DMS79 treated with DMSO at 0.1 percent for 48 hours (cell line): ENCODE data around the gene PLEKHO1.
"Not testable (repeated sequence)": the region's sequence is repeated elsewhere in the genome, so short reads cannot be mapped to it uniquely, and the experiment has no call there.

Experiments used
- DNase-seq: peaks from one replicate; lab custom pipeline; 2025; lab: John Stamatoyannopoulos, UW

Gene PLEKHO1, protein sequence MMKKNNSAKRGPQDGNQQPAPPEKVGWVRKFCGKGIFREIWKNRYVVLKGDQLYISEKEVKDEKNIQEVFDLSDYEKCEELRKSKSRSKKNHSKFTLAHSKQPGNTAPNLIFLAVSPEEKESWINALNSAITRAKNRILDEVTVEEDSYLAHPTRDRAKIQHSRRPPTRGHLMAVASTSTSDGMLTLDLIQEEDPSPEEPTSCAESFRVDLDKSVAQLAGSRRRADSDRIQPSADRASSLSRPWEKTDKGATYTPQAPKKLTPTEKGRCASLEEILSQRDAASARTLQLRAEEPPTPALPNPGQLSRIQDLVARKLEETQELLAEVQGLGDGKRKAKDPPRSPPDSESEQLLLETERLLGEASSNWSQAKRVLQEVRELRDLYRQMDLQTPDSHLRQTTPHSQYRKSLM

DNA sequence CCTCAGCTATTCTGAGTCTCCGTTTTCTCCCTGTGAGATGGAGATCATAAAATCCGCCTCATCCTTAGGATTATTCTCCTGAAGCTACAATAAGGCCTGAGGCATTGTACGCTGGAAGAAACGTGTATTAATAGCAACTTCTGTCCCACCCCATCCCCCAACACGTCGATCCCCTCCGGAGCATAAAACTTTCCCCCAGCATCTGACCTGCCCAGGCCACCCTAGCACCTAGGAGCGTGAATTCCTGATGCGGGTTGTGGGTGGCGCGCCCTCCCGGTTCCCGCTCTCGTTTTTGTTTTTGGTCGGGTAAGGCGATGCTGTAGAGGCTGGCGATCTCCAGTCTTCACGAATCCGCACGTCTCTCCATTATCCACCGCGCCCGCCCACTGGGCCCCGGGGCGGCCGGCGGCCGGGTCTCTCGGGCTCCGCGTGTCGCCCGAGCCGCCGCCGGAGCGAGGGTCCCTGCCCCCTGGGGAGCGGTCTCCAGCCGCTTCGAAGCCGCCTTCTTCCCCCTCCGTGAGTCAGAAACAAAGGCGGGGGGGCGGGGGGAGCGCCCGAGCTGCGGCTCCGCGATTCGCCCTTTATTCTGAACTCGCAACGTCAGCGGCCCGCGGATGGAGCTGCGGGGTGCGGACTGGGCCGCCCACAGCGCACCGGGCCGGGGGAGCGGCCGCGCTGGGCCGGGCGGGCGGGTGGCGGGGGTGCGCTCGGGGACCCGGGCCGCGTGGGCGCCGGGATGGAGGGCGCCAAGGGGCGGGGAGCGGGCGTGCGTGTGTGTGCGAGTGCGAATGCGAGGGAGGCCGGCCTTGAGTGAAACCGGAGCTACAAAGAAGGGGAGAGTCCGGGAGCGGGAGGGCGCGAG, at the start of gene PLEKHO1:
TSS of gene PLEKHO1 (plus strand) at position 646 of the 862 bp plus-strand sequence. CDS start 342 bp downstream, outside the sequence.
- DNase-seq = peak; percentile 64

DNA sequence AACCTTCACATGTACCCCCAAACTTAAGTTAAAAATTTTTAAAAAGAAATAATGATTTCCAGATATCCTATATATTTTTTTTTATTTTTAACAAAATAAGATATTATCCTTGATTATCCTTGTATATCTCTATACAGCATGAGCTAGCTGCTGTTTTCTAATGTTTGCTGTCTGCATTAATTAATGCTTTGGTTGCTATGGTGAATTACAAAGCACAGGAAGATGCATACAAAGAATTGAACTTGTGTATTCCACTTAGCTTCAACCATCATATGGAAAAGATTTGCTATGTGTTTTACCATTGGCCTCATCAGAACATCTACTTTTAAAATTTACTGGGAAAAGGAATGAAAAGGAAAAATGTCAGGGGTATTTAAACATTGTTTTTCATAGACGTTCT, 46.7 kb upstream of the PLEKHO1 start:
- no peak for DNase-seq

DNA sequence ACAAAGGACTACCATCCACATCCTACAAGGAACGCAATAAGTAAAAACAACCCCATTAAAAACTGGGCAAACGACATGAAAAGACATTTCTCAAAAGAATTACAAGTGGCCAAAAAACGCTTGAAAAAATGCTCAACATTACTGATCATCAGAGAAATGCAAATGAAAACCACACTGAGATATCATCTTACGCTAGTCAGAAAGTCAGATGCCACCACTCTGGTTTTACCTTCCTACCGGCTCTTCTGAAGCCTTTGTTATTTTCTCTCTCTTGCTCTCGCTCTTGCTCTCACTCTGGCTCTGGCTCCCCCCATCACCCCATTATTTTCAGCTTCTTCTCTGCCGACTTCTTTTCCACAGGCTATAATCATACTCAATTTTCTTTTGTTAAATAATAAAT, 43.4 kb upstream of the PLEKHO1 start:
- no peak for DNase-seq

DNA sequence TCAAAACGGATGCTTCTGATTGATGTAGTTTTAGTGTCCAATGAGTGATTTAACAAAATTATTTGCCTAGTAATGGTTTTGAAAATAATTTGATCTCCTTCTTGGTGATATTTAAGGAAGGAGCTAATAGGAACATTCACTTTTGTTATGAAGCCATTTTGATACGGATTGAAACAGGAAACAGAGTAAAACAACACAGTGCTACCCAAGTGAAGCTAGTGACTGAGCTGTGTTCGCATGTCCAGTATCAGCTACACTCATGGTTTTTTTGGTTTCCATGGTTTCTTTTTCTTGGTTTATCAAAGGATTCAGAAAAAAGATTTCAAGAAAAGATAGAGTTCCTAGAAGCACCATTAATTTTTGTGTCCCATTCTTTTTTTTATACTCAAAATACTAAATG, 40.1 kb upstream of the PLEKHO1 start:
- DNase-seq = no peak

DNA sequence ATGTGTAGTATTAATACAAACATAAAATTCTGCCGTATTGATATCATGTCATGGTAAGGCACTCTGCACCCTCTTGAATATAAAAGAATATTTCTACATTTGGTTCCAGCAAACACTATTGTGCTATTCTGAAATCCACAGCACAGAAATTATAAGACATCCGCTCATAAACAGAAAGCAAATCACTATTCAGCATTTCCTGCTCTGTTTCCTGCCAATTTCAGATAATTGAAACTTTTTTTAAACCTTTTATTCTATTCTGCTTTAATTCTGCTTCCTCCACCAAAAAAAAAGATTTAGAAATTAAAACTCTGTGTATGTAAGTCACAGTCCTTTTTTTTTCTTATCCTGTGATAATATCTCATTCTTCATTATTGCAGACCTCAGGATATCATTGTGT, 39.6 kb upstream of the PLEKHO1 start:
- DNase-seq = no peak

DNA sequence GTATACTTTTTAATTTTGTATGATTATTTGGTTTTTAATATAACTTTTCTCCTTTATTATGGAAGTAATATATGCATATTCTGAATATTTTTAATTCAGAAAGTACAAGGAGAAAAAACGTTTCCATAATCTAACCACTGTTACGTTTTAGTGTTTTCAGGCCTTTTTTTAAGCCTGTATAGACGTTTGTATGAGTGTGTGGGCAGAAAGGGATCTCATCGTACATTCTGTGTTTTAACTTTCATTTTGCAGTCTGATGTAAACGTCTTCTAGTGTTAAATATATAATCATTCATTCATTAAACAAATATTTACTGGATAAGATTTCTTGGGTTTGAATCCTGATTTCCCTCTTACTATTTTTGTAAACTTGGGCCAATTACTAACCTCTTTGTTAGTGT, 38.0 kb upstream of the PLEKHO1 start:
- no peak for DNase-seq

DNA sequence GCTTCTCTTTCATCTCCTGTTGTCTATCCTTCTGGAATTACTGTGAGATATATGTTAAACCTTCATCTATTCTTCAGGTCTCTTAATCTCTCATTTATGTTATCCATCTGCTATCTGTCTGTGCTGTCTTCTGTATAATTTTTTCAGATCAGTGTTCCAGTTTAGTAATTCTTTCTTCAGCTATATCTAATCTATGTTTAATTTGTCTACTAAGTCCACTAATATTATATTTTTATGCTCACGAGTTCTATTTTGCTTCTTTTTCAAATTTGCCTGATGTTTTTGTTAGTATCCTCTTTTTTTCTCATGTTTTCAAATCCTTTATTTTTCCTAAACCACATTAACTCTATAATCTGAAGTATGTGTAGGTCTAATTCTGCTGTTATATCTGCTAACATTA, 34.6 kb upstream of the PLEKHO1 start:
- no peak for DNase-seq

DNA sequence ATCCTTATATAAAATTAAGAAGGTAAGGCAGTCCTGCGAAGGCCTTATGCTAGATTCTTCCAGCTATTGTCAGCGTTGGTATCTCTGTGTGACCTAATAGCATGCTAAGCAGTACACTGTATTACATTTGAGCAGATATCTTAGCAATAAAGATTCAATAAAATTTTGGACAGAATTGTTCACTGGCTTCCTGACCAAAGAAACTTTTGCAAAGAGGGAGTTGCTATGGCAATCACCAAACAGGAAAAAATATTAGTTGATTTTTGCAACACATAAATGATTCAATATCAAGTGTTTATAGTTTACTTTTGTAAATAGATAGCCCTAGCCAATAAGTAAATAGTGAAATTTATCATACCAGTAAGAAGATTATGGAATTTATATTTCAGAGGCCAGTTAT, 31.0 kb upstream of the PLEKHO1 start:
- no peak for DNase-seq

DNA sequence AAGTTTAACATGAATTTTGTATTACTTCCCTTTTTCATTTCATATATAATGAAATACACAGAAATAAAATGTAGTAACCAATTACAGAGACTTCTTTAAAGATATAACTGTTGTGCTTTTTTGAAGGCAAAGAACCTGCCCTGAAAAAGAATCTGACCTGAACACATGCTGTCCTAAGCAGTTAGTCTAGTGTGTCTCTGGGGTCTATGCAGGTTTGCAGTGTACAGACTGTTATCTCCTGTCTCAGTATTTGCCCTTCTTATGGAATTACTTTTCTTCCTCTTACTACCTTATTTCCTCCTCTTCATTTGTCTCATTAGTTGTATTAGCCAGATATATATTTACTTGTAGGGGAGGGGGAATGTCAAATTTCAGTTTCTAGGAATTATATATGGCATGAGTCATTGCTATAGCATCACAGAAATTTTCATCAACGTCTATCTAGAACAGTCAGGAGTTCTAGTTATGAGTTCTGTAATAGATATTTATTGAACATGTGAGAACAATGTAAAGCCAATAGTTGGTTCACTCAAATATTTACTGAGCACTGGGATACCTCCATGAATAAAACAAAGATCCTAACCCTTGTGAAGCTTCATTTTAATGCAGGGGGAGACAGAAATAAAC, 28.4 kb upstream of the PLEKHO1 start:
- no peak for DNase-seq

DNA sequence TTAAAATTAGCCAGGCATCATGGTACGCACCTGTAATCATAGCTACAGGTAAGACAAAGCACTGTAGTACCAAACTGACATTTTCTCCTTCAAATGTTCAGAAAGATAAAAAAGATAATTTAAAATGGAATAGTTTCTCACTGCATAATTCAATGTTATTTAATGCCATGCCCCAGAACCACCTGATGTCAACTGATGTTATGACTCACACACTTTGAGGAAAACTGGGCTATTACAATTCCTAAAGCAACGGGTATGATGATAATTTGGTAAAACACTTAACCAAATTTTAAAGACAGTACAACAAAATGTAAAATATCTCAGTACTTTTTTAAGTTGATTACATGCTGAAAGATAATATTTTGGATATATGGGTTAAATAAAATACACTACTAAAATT, 22.9 kb upstream of the PLEKHO1 start:
- no peak for DNase-seq

DNA sequence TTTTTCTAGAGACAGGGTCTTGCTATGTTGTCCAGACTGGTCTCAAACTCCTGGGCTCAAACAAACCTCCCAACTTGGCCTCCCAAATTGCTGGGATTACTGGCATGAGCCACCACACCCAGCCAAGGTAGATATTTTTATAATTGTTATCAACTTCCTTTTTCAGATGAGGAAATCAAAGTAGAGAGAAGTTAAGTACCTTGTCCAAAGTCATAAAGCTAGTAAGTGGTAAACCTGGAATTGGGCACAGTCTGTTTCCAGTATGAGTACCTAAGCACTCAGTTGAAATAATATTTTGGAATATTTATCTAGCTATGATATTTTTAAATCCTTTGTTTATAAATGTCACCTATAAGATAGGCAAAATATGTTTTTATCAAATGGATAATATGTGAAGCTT, 22.3 kb upstream of the PLEKHO1 start:
- no peak for DNase-seq

DNA sequence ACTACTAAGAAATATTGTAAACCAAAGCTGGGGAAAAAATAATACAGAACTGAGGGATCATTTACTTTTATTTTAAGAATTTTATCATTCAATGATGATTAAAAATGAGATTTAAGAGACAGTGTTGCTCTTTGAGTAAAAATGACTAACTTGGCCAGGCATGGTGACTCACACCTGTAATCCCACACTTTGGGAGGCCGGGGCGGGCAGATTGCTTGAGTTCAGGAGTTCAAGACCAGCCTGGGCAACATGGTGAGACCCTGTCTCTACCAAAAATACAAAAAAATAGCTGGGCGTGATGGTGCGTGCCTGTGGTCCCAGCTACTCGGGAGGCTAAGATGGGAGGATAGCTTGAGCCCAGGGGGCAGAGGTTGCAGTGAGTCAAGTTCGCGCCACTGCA, 21.8 kb upstream of the PLEKHO1 start:
- no peak for DNase-seq

DNA sequence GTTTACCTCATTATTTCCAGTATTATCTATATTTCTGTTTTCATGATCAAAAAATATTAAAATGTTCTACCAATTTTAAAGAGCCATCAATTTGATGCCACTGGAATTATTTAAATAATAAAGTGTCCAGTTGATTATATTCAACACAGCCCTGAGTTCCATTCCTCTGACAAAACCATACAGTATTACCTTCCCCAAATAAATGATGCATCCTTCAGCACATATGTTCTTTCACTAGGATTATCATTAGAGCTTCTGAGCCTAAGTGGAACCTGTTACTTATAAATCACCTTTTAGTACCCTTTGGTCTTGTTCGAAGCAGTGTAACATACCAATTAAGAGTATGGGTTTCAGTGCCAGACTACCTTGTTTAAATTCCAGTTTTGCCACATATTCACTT, 17.3 kb upstream of the PLEKHO1 start:
- no peak for DNase-seq

DNA sequence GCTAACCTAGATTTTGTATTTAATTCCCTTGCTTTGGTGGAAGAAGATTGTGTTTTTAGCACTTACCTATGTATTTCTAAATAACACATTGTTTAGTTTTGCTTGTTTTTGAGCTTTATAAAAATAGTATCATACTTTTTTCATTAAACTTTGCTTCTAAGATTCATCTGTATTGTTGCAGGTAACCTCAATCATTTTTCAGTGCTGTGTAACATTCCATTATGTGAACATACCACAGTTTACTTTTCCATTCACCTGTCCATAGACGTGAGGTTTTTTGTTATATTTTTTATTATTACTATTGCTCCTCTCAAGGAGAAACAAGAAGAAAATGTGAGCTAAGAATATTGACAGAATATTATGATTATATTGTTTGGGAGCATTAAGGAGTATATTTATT, 15.2 kb upstream of the PLEKHO1 start:
- DNase-seq = no peak

DNA sequence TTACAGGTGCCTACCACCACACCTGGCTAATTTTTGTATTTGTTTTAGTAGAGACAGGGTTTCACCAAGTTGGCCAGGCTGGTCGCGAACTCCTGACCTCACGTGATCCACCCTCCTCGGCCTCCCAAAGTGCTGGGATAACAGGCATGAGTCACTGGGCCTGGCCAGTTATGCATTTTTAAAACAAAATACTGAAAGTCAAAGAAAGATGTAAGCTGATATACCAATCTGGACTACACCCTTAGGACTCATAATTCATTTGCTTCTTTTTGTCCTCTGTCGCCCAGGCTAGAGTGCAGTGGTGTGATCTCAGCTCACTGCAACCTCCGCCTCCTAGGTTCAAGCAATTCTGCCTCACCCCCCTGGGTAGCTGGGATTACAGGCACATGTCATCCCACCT, 14.3 kb upstream of the PLEKHO1 start:
- DNase-seq = not testable (repeated sequence)

DNA sequence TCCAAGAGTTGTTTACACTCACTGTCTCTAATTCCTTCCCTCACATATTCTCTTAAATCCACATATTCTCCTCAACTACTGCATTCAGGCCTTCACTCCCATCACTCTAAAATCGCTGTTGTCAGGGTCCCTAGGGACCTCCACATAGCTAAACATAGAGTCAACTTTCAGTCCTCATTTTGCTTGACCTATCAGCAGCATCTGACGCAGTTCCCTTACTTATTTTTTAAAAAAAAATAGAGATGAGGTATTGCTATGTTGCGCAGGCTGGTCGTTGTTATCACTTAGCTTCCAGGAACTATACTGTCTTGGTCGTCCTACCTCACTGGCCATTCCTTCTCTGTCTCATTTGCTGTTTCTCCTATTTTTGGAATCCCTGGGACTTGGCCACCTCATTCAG, 11.7 kb upstream of the PLEKHO1 start:
- DNase-seq = no peak

DNA sequence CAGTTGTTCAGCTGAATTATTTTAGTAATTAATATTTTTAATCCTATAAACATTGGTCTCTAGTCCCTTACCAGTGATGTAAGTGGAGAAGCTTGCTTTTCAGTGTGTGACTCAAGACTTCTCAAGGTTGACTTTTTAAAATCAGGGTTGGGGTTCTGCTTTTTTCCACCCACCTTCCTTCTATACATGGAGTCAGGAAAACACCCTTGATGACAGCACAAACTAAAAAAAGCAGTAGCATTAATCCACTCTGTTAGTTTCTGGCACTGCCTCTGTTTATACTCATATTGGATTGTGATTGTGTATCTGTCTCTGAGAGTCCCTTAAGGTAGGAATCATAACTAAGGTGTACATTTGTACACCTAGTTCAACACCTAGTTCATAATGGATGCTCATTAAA, 8.3 kb upstream of the PLEKHO1 start:
- no peak for DNase-seq

DNA sequence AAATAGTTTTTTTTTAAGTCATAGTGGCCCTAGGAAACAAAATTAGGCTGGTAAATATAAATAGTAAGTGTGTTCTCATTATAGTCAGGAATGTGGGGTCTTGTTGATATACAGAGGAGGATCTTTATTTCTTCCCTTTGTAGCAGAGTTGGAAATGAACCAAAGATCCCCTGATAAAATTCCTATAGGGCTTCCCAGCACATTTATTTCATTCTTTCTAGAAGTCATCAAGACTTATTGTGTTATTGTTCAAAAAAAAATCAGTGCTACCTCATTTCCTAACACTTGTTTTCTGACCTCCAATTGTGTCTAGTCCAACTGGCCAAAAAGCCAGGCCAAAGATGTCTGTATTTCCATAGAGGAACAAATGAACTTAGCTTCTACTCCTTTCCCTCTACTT, 7.6 kb upstream of the PLEKHO1 start:
- no peak for DNase-seq

DNA sequence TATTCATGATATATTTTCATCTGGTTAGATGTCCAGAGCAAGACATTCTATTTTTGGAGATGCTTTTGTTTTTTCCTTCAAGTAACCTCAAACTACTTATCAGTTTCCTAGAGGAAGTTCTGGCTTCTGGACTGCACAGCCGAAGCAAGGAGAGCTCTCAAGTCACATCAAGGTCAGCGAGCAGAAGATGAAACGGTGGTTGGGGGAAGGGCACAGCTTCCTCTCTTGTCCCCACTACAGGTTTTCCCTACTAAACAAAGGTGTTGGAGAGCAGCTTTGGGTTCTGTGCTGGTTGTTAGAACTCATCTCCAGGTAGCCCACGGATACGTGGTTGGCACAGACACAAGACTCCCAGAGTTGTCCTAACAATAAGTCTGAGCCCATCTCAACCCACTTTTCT, 5.1 kb upstream of the PLEKHO1 start:
- DNase-seq = no peak

DNA sequence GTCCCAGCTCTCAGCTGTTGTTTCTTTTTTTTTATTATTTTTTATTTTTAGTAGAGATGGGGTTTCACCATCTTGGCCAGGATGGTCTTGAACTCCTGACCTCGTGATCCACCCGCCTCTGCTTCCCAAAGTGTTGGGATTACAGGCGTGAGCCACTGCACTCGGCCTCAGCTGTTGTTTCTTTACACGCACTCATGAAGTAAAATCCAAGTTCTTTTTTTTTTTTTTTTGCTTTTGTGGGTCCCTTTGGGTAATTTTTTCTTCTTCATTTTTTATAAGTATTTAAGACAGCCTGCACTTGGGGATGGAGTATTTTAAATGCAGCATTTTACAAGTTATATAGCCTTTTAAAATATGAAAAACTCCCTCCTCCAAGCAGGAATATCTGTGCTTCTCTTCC, 3.7 kb upstream of the PLEKHO1 start:
- not testable (repeated sequence) for DNase-seq

DNA sequence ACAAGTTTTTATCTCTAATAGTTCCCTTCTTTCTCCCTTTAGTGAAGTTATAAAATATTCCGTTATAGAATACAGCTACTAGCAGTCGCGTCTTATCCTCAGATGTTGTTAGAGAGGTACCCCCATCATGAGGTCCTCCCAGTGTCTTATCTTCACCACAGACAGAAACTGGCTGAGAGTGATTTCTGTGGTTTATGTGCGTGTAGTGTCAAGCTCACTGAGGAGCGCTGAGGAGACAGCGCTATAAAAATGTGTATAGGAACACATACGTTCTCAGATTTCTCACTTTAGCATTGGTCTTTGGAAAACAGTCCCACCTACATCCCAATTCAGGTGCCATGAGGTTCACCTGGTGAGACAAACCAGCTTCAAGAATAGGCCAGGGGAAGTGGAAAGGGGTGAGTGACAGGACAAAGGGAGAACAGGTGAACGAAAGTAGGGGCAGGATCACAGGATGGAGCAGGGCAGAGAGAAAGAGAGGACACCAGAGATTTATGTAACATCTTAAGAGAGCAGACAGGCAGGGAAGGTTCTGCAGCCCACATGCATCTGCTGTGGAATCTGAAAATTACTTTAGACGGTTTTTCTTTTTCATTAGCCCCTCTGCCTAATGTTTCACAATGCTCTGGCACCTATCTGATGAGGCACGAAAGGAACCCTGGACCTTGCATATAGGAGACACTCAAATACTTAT, 2.7 kb upstream of the PLEKHO1 start:
- DNase-seq = no peak

DNA sequence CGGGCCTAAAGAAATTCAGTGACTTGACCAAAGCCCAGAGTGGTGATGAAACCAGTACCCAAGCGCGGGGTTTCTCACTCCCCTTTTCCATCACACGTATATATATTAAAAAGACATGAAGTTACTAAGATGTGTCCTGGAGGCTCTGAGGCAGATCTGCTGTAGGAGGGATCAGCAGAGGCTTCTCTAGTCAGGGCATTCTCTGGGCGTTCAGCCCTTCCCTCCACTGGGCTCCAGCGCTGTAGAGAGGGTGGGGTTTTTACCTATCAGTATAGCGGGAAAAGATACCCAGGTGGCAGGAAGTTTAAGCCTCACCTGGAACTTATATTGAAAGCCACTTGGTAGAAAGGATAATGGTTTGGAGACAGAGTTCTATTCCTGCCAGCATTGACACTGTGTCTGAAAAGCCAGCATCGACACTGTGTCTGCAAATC, 862 bp upstream of the PLEKHO1 start:
- peak; percentile 36 for DNase-seq
